Thyroid gland (tissue), 4 donors: Measurements from ENCODE around the gene WDFY4. TPM values are rescaled to one million over a fixed set of nuclear protein-coding genes. Genes with fewer than 3 reads are reported as not detected.

Experiments
- DNase-seq, 2 donors: peaks; one replicate each; pipeline ENCODE4 v3.0.0-alpha.2; 2019
- H3K27ac ChIP-seq, 3 donors: fragments of 200-600 bp; sonication (generic); 1 replicate in 2 of 3; 2 replicates in 1 of 3; pipeline ENCODE4 v1.5.1; 2016 to 2019; ENCODE audit warnings: mild to moderate bottlenecking in 1 of 3, moderate library complexity in 1 of 3
- H3K27me3 ChIP-seq: fragments of 200-600 bp; sonication (generic); one replicate; pipeline ENCODE4 v1.5.1; 2019
- H3K36me3 ChIP-seq, 2 donors: fragments of 200-600 bp; sonication (generic); one replicate each; pipeline ENCODE4 v1.5.1; 2016 to 2019
- H3K4me1 ChIP-seq, 2 donors: fragments of 200-600 bp; sonication (generic); one replicate each; pipeline ENCODE4 v1.5.1; 2017 to 2019
- H3K4me3 ChIP-seq, 3 donors: fragments of 200-600 bp; sonication (generic); replicated peaks in 1 of 3; 1 replicate in 2 of 3; 2 replicates in 1 of 3; pipeline ENCODE4 v1.5.1; 2016; ENCODE audit warnings: mild to moderate bottlenecking in 1 of 3
- H3K9me3 ChIP-seq: fragments of 200-600 bp; sonication (generic); one replicate; pipeline ENCODE4 v1.5.1; 2017
- POLR2A ChIP-seq, 2 donors: fragments of 450-650 bp; IDR thresholded peaks; one replicate each; pipeline ENCODE4 v1.6.1; 2017; ENCODE audit warnings: antibody characterized with exemption in 2 of 2, mild to moderate bottlenecking in 2 of 2, moderate library complexity in 1 of 2
- WGBS, 2 donors: methylation state at CpG; one replicate each; pipeline ENCODE4 v1.1.5; 2017; 5-methylcytosine and 5-hydroxymethylcytosine counted together
- intact Hi-C: fragments of 100-400 bp; cut with DNase I; formaldehyde crosslinking; loops from one replicate; pipeline ENCODE4 v1.15.1; 2023
- total RNA-seq, 4 donors: library from RNA; depleted of rRNA; stranded (reverse); fragments of >200 nt; gene quantifications; one replicate each; pipeline ENCODE4 v1.2.3, GENCODE V29; 2016
- TF ChIP-seq, protein P1 (sequence below), 6 experiments: fragments of 200-600 bp in 3 of 6; fragments of 450-650 bp in 3 of 6; sonication (generic) in 3 of 6; IDR thresholded peaks; one replicate each; pipeline ENCODE4 v1.5.1; 2016 to 2019; ENCODE audit warnings: antibody characterized with exemption in 6 of 6, mild to moderate bottlenecking in 2 of 6, inconsistent platforms in 1 of 6, moderate library complexity in 1 of 6

The WDFY4 gene
- total RNA-seq, 4 donors from 2014 or later = 1.0 to 3.5 (median 1.2) TPM

- no peak overlapping the region for H3K27ac ChIP-seq
- intact Hi-C loops = no loop called here
- TF ChIP-seq, protein P1, sequence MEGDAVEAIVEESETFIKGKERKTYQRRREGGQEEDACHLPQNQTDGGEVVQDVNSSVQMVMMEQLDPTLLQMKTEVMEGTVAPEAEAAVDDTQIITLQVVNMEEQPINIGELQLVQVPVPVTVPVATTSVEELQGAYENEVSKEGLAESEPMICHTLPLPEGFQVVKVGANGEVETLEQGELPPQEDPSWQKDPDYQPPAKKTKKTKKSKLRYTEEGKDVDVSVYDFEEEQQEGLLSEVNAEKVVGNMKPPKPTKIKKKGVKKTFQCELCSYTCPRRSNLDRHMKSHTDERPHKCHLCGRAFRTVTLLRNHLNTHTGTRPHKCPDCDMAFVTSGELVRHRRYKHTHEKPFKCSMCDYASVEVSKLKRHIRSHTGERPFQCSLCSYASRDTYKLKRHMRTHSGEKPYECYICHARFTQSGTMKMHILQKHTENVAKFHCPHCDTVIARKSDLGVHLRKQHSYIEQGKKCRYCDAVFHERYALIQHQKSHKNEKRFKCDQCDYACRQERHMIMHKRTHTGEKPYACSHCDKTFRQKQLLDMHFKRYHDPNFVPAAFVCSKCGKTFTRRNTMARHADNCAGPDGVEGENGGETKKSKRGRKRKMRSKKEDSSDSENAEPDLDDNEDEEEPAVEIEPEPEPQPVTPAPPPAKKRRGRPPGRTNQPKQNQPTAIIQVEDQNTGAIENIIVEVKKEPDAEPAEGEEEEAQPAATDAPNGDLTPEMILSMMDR (IDR thresholded peaks at IDR 0.05) = no peak
- no peak for TF ChIP-seq POLR2A (IDR thresholded peaks at IDR 0.05)
- DNase-seq = no peak
- 88 to 93% methylated on average over 10 of the region's 10 CpGs for WGBS, 2 donors
- H3K9me3 ChIP-seq = no peaks in the 10 kb centered on the region
- no peaks in the 10 kb centered on the region for H3K36me3 ChIP-seq
- no peaks in the 10 kb centered on the region for H3K4me1 ChIP-seq
- H3K4me3 ChIP-seq = no peak overlapping the region
- H3K27me3 ChIP-seq = no peaks in the 10 kb centered on the region
Measured at GRCh38 chr10:48943096-48943495, 258.4 kb downstream of the WDFY4 start.

- TF ChIP-seq POLR2A (IDR thresholded peaks at IDR 0.05) = no peak
- TF ChIP-seq, protein P1 (IDR thresholded peaks at IDR 0.05) = no peak
- no peak overlapping the region for H3K4me3 ChIP-seq
- WGBS, 2 donors = 93 to 100% methylated on average over 3 of the region's 3 CpGs
- intact Hi-C loops = no loop called here
- no peak for DNase-seq
- H3K27ac ChIP-seq = no peak overlapping the region
- no peaks in the 10 kb centered on the region for H3K27me3 ChIP-seq
- no peaks in the 10 kb centered on the region for H3K36me3 ChIP-seq
- H3K9me3 ChIP-seq = no peaks in the 10 kb centered on the region
- H3K4me1 ChIP-seq = no peaks in the 10 kb centered on the region
Measured at GRCh38 chr10:48944171-48944570, 259.5 kb downstream of the WDFY4 start.

DNA sequence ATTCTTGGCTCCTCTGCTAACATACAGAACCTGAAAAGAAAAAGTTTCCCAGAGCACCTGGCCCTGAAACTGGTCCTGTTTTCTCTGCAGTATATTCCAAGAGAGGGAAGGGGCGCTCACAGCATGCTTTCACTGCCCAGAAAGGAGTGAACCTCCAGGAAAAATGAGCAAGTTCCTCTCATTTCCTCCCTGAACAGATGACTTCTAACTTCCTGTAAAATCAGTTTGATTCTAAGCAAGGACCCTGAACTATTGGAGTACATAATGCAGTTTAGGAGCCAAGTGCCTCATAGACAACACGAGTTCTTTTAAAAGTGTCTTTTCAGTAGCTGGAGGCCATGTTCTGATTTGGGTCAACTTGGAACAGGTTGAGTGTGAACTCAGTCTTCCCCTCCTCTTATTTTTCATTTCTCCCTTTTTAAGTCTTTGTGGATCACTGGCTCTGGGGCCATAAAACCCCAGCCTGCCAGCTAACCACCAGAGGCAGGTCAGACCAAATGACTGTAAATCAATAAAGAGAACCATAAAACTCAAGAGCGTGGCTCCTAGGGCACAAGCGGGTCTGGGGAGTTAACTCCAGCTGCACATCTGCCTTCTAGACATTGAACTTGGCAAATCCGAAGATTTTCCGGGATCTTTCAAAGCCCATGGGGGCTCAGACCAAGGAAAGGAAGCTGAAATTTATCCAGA is 260.9 kb downstream of the WDFY4 start:
- Histone ChIP-seq H3K4me3 (no peak overlapping the region), H3K9me3 (no peaks in the 10 kb centered on the region), H3K27me3 (no peaks in the 10 kb centered on the region), H3K36me3 (no peaks in the 10 kb centered on the region), H3K4me1 (no peaks in the 10 kb centered on the region), H3K27ac (no peak overlapping the region)
- intact Hi-C loops = no loop called here
- TF ChIP-seq, protein P1 (IDR thresholded peaks at IDR 0.05) = no peak
- TF ChIP-seq POLR2A (IDR thresholded peaks at IDR 0.05) = no peak
- no peak for DNase-seq
- WGBS, 2 donors = 81 to 84% methylated on average over 6 of the region's 6 CpGs

DNA sequence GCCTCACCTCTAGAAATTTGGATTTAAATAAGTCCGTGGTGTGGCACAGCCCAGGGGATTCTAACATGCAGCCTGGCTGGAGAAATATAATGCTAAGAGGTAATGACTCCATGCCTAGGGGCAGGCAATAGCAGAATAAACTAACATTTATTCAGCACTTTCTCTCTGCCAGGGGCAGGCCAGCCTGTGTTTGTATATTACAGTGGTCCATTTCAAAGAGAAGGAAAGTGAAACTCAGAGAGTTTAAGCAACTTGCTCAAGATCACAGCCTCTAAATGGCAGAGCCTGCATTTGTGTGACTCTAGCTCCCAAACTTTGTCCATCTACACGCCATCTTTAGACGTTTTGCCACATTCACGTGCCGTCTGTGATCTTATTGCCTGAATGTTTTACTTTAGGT is 261.7 kb downstream of the WDFY4 start:
- Histone ChIP-seq H3K4me3 (no peak overlapping the region), H3K27me3 (no peaks in the 10 kb centered on the region), H3K36me3 (no peaks in the 10 kb centered on the region), H3K4me1 (no peaks in the 10 kb centered on the region), H3K27ac (no peak overlapping the region), H3K9me3 (no peaks in the 10 kb centered on the region)
- TF ChIP-seq POLR2A (IDR thresholded peaks at IDR 0.05) = no peak
- TF ChIP-seq, protein P1 (IDR thresholded peaks at IDR 0.05) = no peak
- no peak for DNase-seq
- WGBS, 2 donors = 87 to 88% methylated on average over 5 of the region's 5 CpGs
- intact Hi-C loops = no loop called here

GRCh38 chr10:48946891-48947500 is 262.3 kb downstream of the WDFY4 start:
- Histone ChIP-seq H3K27me3 (no peaks in the 10 kb centered on the region), H3K27ac (no peak overlapping the region), H3K4me3 (no peak overlapping the region), H3K4me1 (no peaks in the 10 kb centered on the region), H3K36me3 (no peaks in the 10 kb centered on the region), H3K9me3 (no peaks in the 10 kb centered on the region)
- 87 to 88% methylated on average over 12 of the region's 12 CpGs for WGBS, 2 donors
- DNase-seq = no peak
- no peak for TF ChIP-seq POLR2A (IDR thresholded peaks at IDR 0.05)
- TF ChIP-seq, protein P1 (IDR thresholded peaks at IDR 0.05) = no peak
- intact Hi-C loops = no loop called here
